Measurements from ENCODE around the gene MYOM3.
"Not testable (repeated sequence)": the region's sequence is repeated elsewhere in the genome, so short reads cannot be mapped to it uniquely, and the experiment has no call there.

MYOM3 gene

DNA sequence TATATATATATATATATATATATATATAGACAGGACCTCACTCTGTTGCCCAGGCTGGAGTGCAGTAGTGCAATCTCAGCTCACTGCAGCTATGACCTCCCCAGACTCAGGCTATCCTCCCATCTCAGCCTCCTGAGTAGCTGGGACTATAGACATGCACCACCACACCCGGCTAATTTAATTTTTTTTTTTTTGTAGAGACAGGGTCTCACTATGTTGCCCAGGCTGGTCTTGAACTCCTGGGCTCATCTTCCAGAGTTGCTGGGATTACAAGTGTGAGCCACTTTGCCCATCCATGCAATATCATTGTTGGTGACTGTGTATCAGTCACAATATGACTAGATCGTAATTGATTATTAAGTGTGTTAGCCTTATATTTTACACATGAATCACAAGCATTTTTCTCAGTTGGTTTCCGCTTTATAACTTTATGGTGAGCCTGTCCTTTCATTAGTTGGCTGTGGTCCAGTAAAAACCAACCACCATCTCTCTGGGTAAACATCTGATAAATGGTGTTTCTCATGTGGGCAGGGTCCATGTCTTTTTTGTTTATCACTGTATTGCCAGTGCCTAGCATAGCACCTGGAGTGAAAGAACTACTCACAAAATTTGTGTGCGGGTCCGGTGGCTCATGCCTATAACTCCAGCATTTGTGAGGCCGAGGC is 63.6 kb downstream of the MYOM3 start:
- Histone ChIP-seq H3K9me3 (ENCODE audit: control insufficient read depth, insufficient read depth, low read length) (no peaks in the 10 kb centered on the region), H3K9ac (ENCODE audit: low read depth, low read length) (no peak overlapping the region), H3K36me3 (ENCODE audit: insufficient read depth, low read length) (no peaks in the 10 kb centered on the region), H3K4me1 (ENCODE audit: insufficient read depth, low read length) (no peaks in the 10 kb centered on the region)

GRCh38 chr1:24047110-24047477 is 64.8 kb downstream of the MYOM3 start:
- Histone ChIP-seq H3K4me1 (ENCODE audit: insufficient read depth, low read length) (no peaks in the 10 kb centered on the region), H3K9me3 (ENCODE audit: control insufficient read depth, insufficient read depth, low read length) (no peaks in the 10 kb centered on the region), H3K36me3 (ENCODE audit: insufficient read depth, low read length) (no peaks in the 10 kb centered on the region), H3K9ac (ENCODE audit: low read depth, low read length) (no peak overlapping the region)

DNA sequence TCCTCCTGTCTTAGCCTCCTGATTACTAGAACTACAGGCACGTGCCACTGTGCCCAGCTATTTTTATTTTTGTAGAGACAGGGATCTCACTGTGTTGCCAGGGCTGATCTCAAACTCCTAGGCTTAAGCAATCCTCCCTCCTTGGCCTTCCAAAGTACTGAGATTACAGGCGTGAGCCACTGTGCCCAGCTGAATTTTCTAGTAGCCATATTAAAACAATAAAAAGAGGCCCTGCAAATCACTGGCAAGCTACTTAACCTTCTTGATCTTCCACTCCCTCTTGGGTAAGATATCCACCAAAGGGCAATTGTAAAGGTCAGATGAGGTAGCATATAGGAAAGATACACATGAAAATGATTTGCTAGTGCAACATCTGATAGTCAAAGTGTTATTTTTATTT is 66.2 kb downstream of the MYOM3 start:
- Histone ChIP-seq H3K36me3 (ENCODE audit: insufficient read depth, low read length) (no peaks in the 10 kb centered on the region), H3K9ac (ENCODE audit: low read depth, low read length) (no peak overlapping the region), H3K9me3 (ENCODE audit: control insufficient read depth, insufficient read depth, low read length) (no peaks in the 10 kb centered on the region), H3K4me1 (ENCODE audit: insufficient read depth, low read length) (no peaks in the 10 kb centered on the region)

GRCh38 chr1:24044672-24045071 is 67.3 kb downstream of the MYOM3 start:
- H3K36me3 ChIP-seq (ENCODE audit: insufficient read depth, low read length); H3K9ac ChIP-seq (ENCODE audit: low read depth, low read length); H3K9me3 ChIP-seq (ENCODE audit: control insufficient read depth, insufficient read depth, low read length); H3K4me1 ChIP-seq (ENCODE audit: insufficient read depth, low read length): not testable (repeated sequence)

DNA sequence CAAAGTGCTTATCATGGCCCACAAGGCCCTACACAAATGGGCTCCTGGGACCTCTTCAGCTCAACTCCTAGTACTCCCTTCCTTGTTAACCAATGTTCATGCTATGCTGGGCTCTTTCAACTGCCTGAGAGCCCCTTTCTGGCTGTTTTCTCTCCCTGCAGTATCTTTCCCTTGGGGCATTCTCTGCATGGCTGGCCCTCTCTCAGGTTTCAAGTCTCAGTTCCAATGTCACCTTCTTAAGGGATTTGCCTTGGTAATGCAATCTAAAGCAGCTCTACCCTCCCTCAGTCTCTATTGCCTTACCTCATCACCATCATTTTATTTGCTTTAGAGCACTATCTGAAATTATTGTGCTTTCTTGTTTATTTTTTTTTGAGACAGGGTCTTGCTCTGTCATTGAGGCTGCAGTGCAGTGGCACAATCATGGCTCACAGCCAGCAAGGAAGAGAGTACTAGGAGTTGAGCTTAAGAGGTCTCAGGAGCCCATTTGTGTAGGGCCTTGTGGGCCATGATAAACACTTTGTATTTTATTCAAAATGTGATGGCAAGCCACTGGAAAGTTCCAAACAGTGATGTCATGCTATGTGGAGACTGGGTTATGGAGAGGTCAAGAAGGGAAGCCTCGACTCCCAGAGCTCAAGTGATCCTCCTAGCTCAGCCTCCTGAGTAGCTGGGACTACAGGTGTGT is 68.4 kb downstream of the MYOM3 start:
- Histone ChIP-seq H3K9me3 (ENCODE audit: control insufficient read depth, insufficient read depth, low read length) (no peaks in the 10 kb centered on the region), H3K4me1 (ENCODE audit: insufficient read depth, low read length) (no peaks in the 10 kb centered on the region), H3K36me3 (ENCODE audit: insufficient read depth, low read length) (no peaks in the 10 kb centered on the region), H3K9ac (ENCODE audit: low read depth, low read length) (no peak overlapping the region)

GRCh38 chr1:24042315-24042714 is 69.6 kb downstream of the MYOM3 start:
- Histone ChIP-seq H3K9me3 (ENCODE audit: control insufficient read depth, insufficient read depth, low read length) (no peaks in the 10 kb centered on the region), H3K4me1 (ENCODE audit: insufficient read depth, low read length) (no peaks in the 10 kb centered on the region), H3K9ac (ENCODE audit: low read depth, low read length) (no peak overlapping the region), H3K36me3 (ENCODE audit: insufficient read depth, low read length) (no peaks in the 10 kb centered on the region)

DNA sequence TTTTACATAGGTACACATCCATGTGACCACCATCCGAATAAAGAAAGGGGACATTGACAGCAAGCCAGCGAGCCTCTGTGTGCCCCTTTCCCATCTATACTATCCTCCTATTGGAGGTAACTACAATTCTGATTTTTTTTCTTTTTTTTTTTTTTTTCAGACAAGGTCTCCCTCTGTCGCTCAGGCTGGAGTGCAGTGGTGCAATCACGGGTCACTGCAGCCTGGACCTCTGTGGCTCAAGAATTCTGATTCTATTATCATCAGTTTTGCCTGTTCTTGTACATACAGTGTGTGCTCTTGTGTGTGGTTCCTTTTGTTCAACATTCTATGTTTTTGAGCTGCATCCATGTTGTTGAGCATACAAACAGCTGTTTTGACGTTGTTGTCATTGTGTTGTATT is 75.8 kb downstream of the MYOM3 start:
- no peaks in the 10 kb centered on the region for H3K36me3 ChIP-seq (ENCODE audit: insufficient read depth, low read length)
- no peak overlapping the region for H3K9ac ChIP-seq (ENCODE audit: low read depth, low read length)
- no peaks in the 10 kb centered on the region for H3K9me3 ChIP-seq (ENCODE audit: control insufficient read depth, insufficient read depth, low read length)
- no peaks in the 10 kb centered on the region for H3K4me1 ChIP-seq (ENCODE audit: insufficient read depth, low read length)

DNA sequence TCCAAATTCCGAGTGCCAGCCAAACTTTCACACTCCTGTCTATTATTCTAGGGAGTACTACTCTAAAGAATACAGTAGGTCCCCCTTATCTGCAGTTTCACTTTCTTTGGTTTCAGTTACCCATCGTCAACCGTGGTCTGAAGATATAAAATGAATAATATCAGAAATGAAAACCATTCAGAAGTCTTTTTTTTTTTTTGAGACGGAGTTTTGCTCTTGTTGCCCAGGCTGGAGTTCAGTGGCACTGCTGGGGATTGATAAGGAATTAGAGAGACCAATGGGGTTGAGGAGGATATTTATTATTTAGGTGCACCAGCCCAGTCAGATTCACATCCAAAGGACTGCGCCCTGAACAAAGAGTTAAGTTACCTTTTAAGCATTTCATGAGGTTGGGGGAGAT is 79.0 kb downstream of the MYOM3 start:
- no peaks in the 10 kb centered on the region for H3K4me1 ChIP-seq (ENCODE audit: insufficient read depth, low read length)
- no peak overlapping the region for H3K9ac ChIP-seq (ENCODE audit: low read depth, low read length)
- no peaks in the 10 kb centered on the region for H3K9me3 ChIP-seq (ENCODE audit: control insufficient read depth, insufficient read depth, low read length)
- no peaks in the 10 kb centered on the region for H3K36me3 ChIP-seq (ENCODE audit: insufficient read depth, low read length)

- H3K4me1 ChIP-seq (ENCODE audit: insufficient read depth, low read length); H3K9me3 ChIP-seq (ENCODE audit: control insufficient read depth, insufficient read depth, low read length); H3K9ac ChIP-seq (ENCODE audit: low read depth, low read length); H3K36me3 ChIP-seq (ENCODE audit: insufficient read depth, low read length): not testable (repeated sequence)
Observed at GRCh38 chr1:24030976-24031516, 80.9 kb downstream of the MYOM3 start.

- H3K36me3 ChIP-seq (ENCODE audit: insufficient read depth, low read length): no peaks in the 10 kb centered on the region
- no peak overlapping the region for H3K9ac ChIP-seq (ENCODE audit: low read depth, low read length)
- H3K9me3 ChIP-seq (ENCODE audit: control insufficient read depth, insufficient read depth, low read length): no peaks in the 10 kb centered on the region
- peaks cover under 1% of the 10 kb centered on the region; the same call in 1 of the 2 replicates for H3K4me1 ChIP-seq (ENCODE audit: insufficient read depth, low read length)
Observed at GRCh38 chr1:24027838-24028468, 84.0 kb downstream of the MYOM3 start.

- no peaks in the 10 kb centered on the region for H3K9me3 ChIP-seq (ENCODE audit: control insufficient read depth, insufficient read depth, low read length)
- H3K9ac ChIP-seq (ENCODE audit: low read depth, low read length): no peak overlapping the region
- H3K36me3 ChIP-seq (ENCODE audit: insufficient read depth, low read length): no peaks in the 10 kb centered on the region
- H3K4me1 ChIP-seq (ENCODE audit: insufficient read depth, low read length): peaks cover 17% of the 10 kb centered on the region
Observed at GRCh38 chr1:24022581-24023361, 89.2 kb downstream of the MYOM3 start.

- Histone ChIP-seq H3K4me1 (ENCODE audit: insufficient read depth, low read length) (peaks cover 17% of the 10 kb centered on the region), H3K9ac (ENCODE audit: low read depth, low read length) (no peak overlapping the region), H3K36me3 (ENCODE audit: insufficient read depth, low read length) (no peaks in the 10 kb centered on the region), H3K9me3 (ENCODE audit: control insufficient read depth, insufficient read depth, low read length) (no peaks in the 10 kb centered on the region)
Observed at GRCh38 chr1:24021403-24022266, 90.3 kb downstream of the MYOM3 start.

- Histone ChIP-seq H3K4me1 (ENCODE audit: insufficient read depth, low read length) (peaks cover 17% of the 10 kb centered on the region), H3K36me3 (ENCODE audit: insufficient read depth, low read length) (no peaks in the 10 kb centered on the region), H3K9ac (ENCODE audit: low read depth, low read length) (no peak overlapping the region), H3K9me3 (ENCODE audit: control insufficient read depth, insufficient read depth, low read length) (no peaks in the 10 kb centered on the region)
Observed at GRCh38 chr1:24020470-24020869, 91.5 kb downstream of the MYOM3 start.

- H3K9ac ChIP-seq (ENCODE audit: low read depth, low read length): no peak overlapping the region
- no peaks in the 10 kb centered on the region for H3K9me3 ChIP-seq (ENCODE audit: control insufficient read depth, insufficient read depth, low read length)
- H3K36me3 ChIP-seq (ENCODE audit: insufficient read depth, low read length): no peaks in the 10 kb centered on the region
- peaks cover 17% of the 10 kb centered on the region for H3K4me1 ChIP-seq (ENCODE audit: insufficient read depth, low read length)
Observed at GRCh38 chr1:24020025-24020424, 91.9 kb downstream of the MYOM3 start.

All from ES-I3 (cell line).